Measurements from ENCODE around the gene NRCAM. TPM values are rescaled to one million over a fixed set of nuclear protein-coding genes. Genes with fewer than 3 reads are reported as not detected.
A peak's percentile ranks its signal among the peaks of the same experiment; 100 is the strongest.

Gene NRCAM
- polyA plus RNA-seq, 3 donors from 2014 or later, result not detected

- H3K27ac Mint-ChIP-seq, result no peak overlapping the region
- H3K4me3 Mint-ChIP-seq, result no peak overlapping the region
- H3K4me1 Mint-ChIP-seq, result no peaks in the 10 kb centered on the region
- no peaks in the 10 kb centered on the region for H3K36me3 Mint-ChIP-seq
- no peak for DNase-seq
- peaks cover 0 to 4% (median 4%) of the 10 kb centered on the region in 3 donors for H3K27me3 Mint-ChIP-seq (ENCODE audit: low read depth in 3 of 3)
- H3K9me3 Mint-ChIP-seq, result no peaks in the 10 kb centered on the region
Measured at GRCh38 chr7:108142675-108143259, 313.5 kb downstream of the NRCAM start.

GRCh38 chr7:108142180-108142579, 314.1 kb downstream of the NRCAM start:
- no peak overlapping the region for H3K27ac Mint-ChIP-seq
- H3K9me3 Mint-ChIP-seq, result no peaks in the 10 kb centered on the region
- no peak overlapping the region for H3K4me3 Mint-ChIP-seq
- H3K36me3 Mint-ChIP-seq, result no peaks in the 10 kb centered on the region
- DNase-seq, result no peak
- H3K27me3 Mint-ChIP-seq (ENCODE audit: low read depth in 3 of 3), result peaks cover 0 to 4% (median 4%) of the 10 kb centered on the region in 3 donors
- H3K4me1 Mint-ChIP-seq, result no peaks in the 10 kb centered on the region

- peaks cover 9 to 11% of the 10 kb centered on the region in 2 donors for H3K4me1 Mint-ChIP-seq
- H3K36me3 Mint-ChIP-seq, result peaks cover 0 to 3% (median 0%) of the 10 kb centered on the region in 3 donors
- peaks cover 0 to 4% (median 4%) of the 10 kb centered on the region in 3 donors for H3K27me3 Mint-ChIP-seq (ENCODE audit: low read depth in 3 of 3)
- H3K9me3 Mint-ChIP-seq, result no peaks in the 10 kb centered on the region
- no peak overlapping the region for H3K27ac Mint-ChIP-seq
- no peak overlapping the region for H3K4me3 Mint-ChIP-seq
- DNase-seq, result no peak
Measured at GRCh38 chr7:108140671-108141070, 315.6 kb downstream of the NRCAM start.

- Mint-ChIP-seq H3K27me3 (ENCODE audit: low read depth in 3 of 3) (peaks cover 0 to 7% (median 4%) of the 10 kb centered on the region in 3 donors), H3K27ac (no peak overlapping the region), H3K4me1 (peaks cover 20% of the 10 kb centered on the region in 2 donors), H3K4me3 (no peak overlapping the region), H3K9me3 (no peaks in the 10 kb centered on the region), H3K36me3 (peaks cover 0 to 3% (median 0%) of the 10 kb centered on the region in 3 donors)
- no peak for DNase-seq
Measured at GRCh38 chr7:108138911-108139310, 317.3 kb downstream of the NRCAM start.

- DNase-seq, result no peak
- Mint-ChIP-seq H3K4me3 (no peak overlapping the region), H3K4me1 (peaks cover 20% of the 10 kb centered on the region in 2 donors), H3K9me3 (no peaks in the 10 kb centered on the region), H3K36me3 (peaks cover 0 to 3% (median 0%) of the 10 kb centered on the region in 3 donors), H3K27me3 (ENCODE audit: low read depth in 3 of 3) (peaks cover 0 to 6% (median 4%) of the 10 kb centered on the region in 3 donors), H3K27ac (no peak overlapping the region)
Measured at GRCh38 chr7:108137993-108138392, 318.2 kb downstream of the NRCAM start.

DNA sequence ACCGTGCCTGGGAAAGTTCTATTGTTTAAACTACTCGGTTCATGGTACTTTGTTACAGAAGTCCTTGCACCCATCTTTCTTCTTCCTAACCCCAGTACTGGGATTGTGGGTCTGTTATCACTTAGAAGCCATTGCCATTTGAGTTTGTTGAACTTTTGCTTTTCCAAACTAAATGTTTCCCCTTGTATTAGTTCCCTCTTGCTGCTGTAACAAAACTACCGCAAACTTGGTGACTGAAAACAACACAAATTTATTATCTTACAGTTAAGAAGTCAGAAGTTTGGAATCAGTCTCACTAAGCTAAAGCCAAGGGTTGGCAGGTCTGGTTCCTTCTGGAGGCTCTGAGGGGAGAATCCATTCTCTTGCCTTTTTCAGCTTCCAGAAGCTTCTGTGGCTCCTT, 319.2 kb downstream of the NRCAM start:
- H3K4me1 Mint-ChIP-seq, result peaks cover 20% of the 10 kb centered on the region in 2 donors

GRCh38 chr7:108136191-108136688, 320.0 kb downstream of the NRCAM start:
- peaks cover 0 to 3% (median 0%) of the 10 kb centered on the region in 3 donors for H3K36me3 Mint-ChIP-seq
- H3K4me1 Mint-ChIP-seq, result peaks cover 20% of the 10 kb centered on the region in 2 donors
- H3K9me3 Mint-ChIP-seq, result no peaks in the 10 kb centered on the region
- H3K4me3 Mint-ChIP-seq, result peak overlapping the region; percentile 36 to 74 (median 52)
- DNase-seq, result no peak
- peaks cover 0 to 6% (median 5%) of the 10 kb centered on the region in 3 donors for H3K27me3 Mint-ChIP-seq (ENCODE audit: low read depth in 3 of 3)
- peak overlapping the region; percentile 17 to 90 (median 72) for H3K27ac Mint-ChIP-seq

More for the DNA sequence above, 319.2 kb downstream of the NRCAM start:
- no peaks in the 10 kb centered on the region for H3K9me3 Mint-ChIP-seq
- peaks cover 0 to 3% (median 0%) of the 10 kb centered on the region in 3 donors for H3K36me3 Mint-ChIP-seq
- H3K27ac Mint-ChIP-seq, result no peak overlapping the region
- peaks cover 0 to 6% (median 6%) of the 10 kb centered on the region in 3 donors for H3K27me3 Mint-ChIP-seq (ENCODE audit: low read depth in 3 of 3)
- H3K4me3 Mint-ChIP-seq, result no peak overlapping the region
- DNase-seq, result no peak

DNA sequence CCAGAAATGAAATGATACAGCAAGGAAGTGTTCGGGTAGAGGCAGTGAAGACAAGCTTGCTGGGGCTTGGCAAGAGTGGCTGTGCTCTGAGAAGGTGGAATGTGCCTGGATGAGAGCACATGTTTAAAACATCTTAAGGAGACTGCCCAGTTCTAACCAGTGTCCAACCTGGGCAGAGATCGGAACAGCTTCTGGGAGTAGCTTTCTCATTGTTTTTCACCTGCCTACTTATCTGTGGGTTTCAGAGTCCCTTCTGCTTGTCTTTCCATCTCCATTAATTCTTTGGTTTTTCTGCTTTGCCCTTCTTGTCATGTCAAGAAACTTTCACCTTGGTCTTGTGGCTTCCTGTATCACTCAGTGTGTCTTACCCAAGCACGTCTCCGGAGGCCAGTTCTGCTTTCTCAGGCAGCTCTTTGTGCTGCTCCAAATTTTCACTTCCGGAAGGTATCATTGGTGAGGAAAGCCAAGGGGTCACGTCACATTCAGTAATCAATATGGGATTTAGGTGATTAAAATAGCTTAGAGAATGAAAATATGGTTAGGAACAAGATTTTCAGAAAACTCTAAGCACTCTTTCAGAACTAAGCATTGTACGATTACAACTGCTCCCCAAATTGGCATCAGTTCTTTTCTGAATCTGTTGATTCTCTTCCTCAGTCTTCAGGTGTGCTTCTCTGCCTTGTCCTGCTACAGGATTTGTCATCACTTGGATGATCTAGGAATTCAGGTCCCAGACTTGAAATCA, 320.6 kb downstream of the NRCAM start:
- H3K4me1 Mint-ChIP-seq, result peaks cover 20% of the 10 kb centered on the region in 2 donors
- peak; percentile 39 to 51 (median 40) for DNase-seq
- H3K36me3 Mint-ChIP-seq, result peaks cover 0 to 3% (median 0%) of the 10 kb centered on the region in 3 donors
- peak overlapping the region; percentile 36 to 74 (median 52) for H3K4me3 Mint-ChIP-seq
- peaks cover 0 to 6% (median 4%) of the 10 kb centered on the region in 3 donors for H3K27me3 Mint-ChIP-seq (ENCODE audit: low read depth in 3 of 3)
- no peaks in the 10 kb centered on the region for H3K9me3 Mint-ChIP-seq
- H3K27ac Mint-ChIP-seq, result peak overlapping the region; percentile 40 to 90 (median 72)

GRCh38 chr7:108134486-108134885, 321.8 kb downstream of the NRCAM start:
- Mint-ChIP-seq H3K4me3 (no peak overlapping the region), H3K4me1 (peaks cover 20% of the 10 kb centered on the region in 2 donors), H3K9me3 (no peaks in the 10 kb centered on the region), H3K27me3 (ENCODE audit: low read depth in 3 of 3) (peaks cover 0 to 5% (median 2%) of the 10 kb centered on the region in 3 donors), H3K27ac (peak overlapping the region in 1 of 6 donors; percentile 50), H3K36me3 (peaks cover 0 to 3% (median 0%) of the 10 kb centered on the region in 3 donors)
- no peak for DNase-seq

GRCh38 chr7:108132551-108133265, 323.5 kb downstream of the NRCAM start:
- no peaks in the 10 kb centered on the region for H3K9me3 Mint-ChIP-seq
- H3K27me3 Mint-ChIP-seq (ENCODE audit: low read depth in 3 of 3), result peaks cover 0 to 3% (median 2%) of the 10 kb centered on the region in 3 donors
- H3K4me1 Mint-ChIP-seq, result peaks cover 20% of the 10 kb centered on the region in 2 donors
- no peak overlapping the region for H3K4me3 Mint-ChIP-seq
- no peak for DNase-seq
- no peak overlapping the region for H3K27ac Mint-ChIP-seq
- H3K36me3 Mint-ChIP-seq, result peaks cover 0 to 3% (median 0%) of the 10 kb centered on the region in 3 donors

GRCh38 chr7:108130261-108130660, 326.0 kb downstream of the NRCAM start, which contains the start of gene LAMB4:
Gene LAMB4 (minus strand): TSS chr7:108130361. CDS start chr7:108123164, 7,197 bp downstream.
- Mint-ChIP-seq H3K27me3 (ENCODE audit: low read depth in 3 of 3) (peaks cover 0 to 4% (median 3%) of the 10 kb centered on the region in 3 donors), H3K4me3 (no peak within 1 kb of the TSS)

GRCh38 chr7:108129018-108129965, 326.9 kb downstream of the NRCAM start:
- no peaks in the 10 kb centered on the region for H3K9me3 Mint-ChIP-seq
- H3K36me3 Mint-ChIP-seq, result no peaks in the 10 kb centered on the region

More at GRCh38 chr7:108130261-108130660, 326.0 kb downstream of the NRCAM start, which contains the start of gene LAMB4:
- no peak within 1 kb of the TSS for H3K27ac Mint-ChIP-seq
- no peaks in the 10 kb centered on the region for H3K9me3 Mint-ChIP-seq
- peaks cover 5 to 7% of the 10 kb centered on the region in 2 donors for H3K4me1 Mint-ChIP-seq
- DNase-seq, result no peak
- no peaks in the 10 kb centered on the region for H3K36me3 Mint-ChIP-seq

More at GRCh38 chr7:108129018-108129965, 326.9 kb downstream of the NRCAM start:
- DNase-seq, result no peak
- peaks cover 0 to 7% (median 0%) of the 10 kb centered on the region in 3 donors for H3K27me3 Mint-ChIP-seq (ENCODE audit: low read depth in 3 of 3)
- H3K4me3 Mint-ChIP-seq, result no peak overlapping the region
- H3K27ac Mint-ChIP-seq, result no peak overlapping the region
- H3K4me1 Mint-ChIP-seq, result no peaks in the 10 kb centered on the region
